ENCODE measurements around the gene SLC29A2. TPM values are rescaled to one million over a fixed set of nuclear protein-coding genes. Genes with fewer than 3 reads are reported as not detected.
"Not testable (repeated sequence)": the region's sequence is repeated elsewhere in the genome, so short reads cannot be mapped to it uniquely, and the experiment has no call there.

Gene SLC29A2
- total RNA-seq, 2 experiments from 2014 or later: 8.3 to 8.9 TPM

DNA sequence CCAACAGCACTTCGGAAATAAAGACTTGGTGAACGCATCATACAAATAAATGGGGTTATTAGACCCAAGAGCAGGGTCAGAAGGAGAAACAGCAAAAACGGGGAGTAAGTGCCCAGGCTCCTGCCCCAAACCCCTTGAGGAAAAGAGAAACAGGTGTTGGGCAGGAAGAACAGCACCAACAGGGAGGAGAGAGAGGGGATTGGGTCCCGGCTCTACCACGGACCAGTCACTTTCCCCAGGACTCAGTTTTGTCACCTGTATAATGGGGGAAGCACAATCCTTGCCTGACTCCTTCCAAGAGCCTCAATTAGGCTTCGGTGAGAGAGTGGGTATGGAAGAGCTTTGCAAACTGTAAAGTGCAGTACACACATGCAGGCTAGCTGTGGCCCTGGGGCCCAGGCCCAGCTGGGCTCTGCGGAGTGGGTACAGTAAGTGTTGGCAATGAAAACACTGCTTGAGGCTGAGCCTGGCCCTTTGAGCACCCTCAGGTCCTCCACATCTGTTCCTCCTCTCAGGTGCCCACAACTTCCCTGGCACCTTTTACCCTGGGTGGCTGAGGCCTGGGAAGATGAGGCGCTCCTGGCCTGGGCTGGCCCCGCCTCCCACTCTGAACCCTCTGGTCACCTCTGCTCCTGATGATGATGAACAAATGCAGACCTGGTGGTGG, 8.9 kb downstream of the SLC29A2 start:
- ChIA-PET CTCF (interaction anchor here (0.7 to 2.1 kb wide), 5 partner anchors 20 to 70 kb away, joined by 3 to 8 read pairs (median 3); no protein-coding TSS in a partner anchor), POLR2A (interaction anchor here (0.6 kb wide), 1 partner anchor 9 kb away, joined by 5 read pairs; the partner anchor contains the start of gene SLC29A2)
- Mint-ChIP-seq H3K4me3 (no peak overlapping the region), H3K36me3 (ENCODE audit: low read depth) (no peaks in the 10 kb centered on the region), H3K9me3 (no peaks in the 10 kb centered on the region), H3K27ac (no peak overlapping the region), H3K4me1 (no peaks in the 10 kb centered on the region), H3K27me3 (no peaks in the 10 kb centered on the region)
- no peak for DNase-seq

DNA sequence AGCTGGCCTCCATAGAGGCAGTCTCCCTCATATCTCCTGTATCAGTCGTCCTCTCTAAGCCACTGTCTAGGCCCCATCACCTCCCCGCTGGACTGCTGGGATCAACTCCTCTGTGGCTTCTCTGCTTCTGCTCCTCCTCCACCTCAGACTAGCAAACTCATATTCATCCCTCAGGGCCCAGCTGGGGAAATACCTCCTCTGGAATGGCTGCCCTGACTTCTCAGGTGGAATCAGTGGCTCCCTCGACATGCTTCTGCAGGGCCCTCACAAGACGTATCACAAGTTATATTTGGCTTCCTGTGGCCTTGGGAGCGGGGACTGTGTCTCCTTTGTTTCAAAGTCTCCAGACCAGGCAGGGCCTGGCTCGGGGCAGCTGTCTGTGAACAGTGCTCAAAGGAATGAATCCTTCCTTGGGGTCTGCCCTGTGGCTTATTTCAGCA, 10.0 kb downstream of the SLC29A2 start:
- H3K27ac Mint-ChIP-seq: no peak overlapping the region
- H3K4me1 Mint-ChIP-seq: no peaks in the 10 kb centered on the region
- no peaks in the 10 kb centered on the region for H3K36me3 Mint-ChIP-seq (ENCODE audit: low read depth)
- no peak for DNase-seq
- ChIA-PET POLR2A (no interaction called here), CTCF (interaction anchor here (1.4 kb wide), 1 partner anchor 50 kb away, joined by 4 read pairs; no protein-coding TSS in a partner anchor)
- H3K27me3 Mint-ChIP-seq: no peaks in the 10 kb centered on the region
- no peaks in the 10 kb centered on the region for H3K9me3 Mint-ChIP-seq
- H3K4me3 Mint-ChIP-seq: no peak overlapping the region

DNA sequence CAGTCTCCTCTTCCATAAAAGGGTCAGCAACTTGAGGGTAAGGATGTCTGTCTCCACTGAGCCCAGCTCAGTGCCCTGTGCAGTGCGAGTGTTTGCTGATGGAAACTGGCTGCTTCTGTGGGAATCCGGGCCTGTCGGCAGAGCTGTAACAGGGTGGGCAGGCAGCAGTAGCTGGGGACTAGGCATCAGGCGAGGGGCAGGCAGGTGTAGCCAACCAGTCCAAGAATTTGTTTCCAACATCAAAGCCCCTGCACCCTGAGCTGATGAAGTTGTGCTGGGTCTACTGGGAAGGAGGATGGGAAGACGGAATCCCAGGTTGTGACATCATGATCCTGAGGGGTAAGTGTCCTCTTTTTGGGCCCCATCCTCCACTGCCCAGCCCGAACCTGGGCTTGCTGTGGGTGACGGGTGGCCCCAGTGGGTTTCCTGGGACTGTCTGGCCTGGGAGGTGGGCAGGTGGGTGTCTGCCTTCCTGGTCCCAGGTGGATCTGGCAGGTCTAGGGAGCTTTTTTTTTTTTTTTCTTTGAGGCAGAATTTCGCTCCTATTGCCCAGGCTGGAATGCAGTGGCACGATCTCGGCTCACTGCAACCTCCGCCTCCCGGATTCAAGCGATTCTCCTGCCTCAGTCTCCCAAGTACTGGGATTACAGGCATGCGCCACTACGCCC, 11.0 kb downstream of the SLC29A2 start:
- Mint-ChIP-seq H3K36me3 (ENCODE audit: low read depth) (no peaks in the 10 kb centered on the region), H3K27me3 (no peaks in the 10 kb centered on the region), H3K4me3 (no peak overlapping the region), H3K4me1 (no peaks in the 10 kb centered on the region), H3K9me3 (no peaks in the 10 kb centered on the region), H3K27ac (no peak overlapping the region)
- POLR2A ChIA-PET: no interaction called here
- CTCF ChIA-PET: interaction anchor here (0.7 to 1.4 kb wide), 2 partner anchors 49 to 72 kb away, joined by 3 to 4 read pairs; partner anchors contain the start of gene YIF1A
- DNase-seq: no peak

DNA sequence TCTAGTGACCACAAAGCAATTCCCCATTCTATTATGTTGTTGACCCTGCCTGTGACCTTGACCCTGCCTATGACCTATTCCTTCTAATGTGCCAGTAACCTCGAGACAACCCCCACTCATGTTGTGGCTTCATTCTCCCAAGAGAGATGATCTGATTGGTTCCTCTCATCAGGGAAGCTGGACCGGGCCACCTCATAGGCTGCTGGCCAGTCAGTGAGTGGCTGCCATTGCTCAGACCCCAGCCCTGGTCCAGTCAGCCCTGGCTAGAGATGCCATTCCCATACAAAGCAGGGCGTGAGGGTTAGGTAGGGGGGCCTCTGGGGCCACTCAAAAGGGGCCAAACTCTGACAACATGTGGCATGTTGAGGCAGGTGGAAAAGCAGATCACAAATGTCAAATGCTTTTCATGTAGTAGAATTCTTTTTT, 11.9 kb downstream of the SLC29A2 start:
- H3K4me3 Mint-ChIP-seq: no peak overlapping the region
- H3K27me3 Mint-ChIP-seq: no peaks in the 10 kb centered on the region
- no peaks in the 10 kb centered on the region for H3K9me3 Mint-ChIP-seq
- ChIA-PET CTCF (no interaction called here), POLR2A (no interaction called here)
- no peak overlapping the region for H3K27ac Mint-ChIP-seq
- DNase-seq: no peak
- H3K36me3 Mint-ChIP-seq (ENCODE audit: low read depth): no peaks in the 10 kb centered on the region
- H3K4me1 Mint-ChIP-seq: no peaks in the 10 kb centered on the region

DNA sequence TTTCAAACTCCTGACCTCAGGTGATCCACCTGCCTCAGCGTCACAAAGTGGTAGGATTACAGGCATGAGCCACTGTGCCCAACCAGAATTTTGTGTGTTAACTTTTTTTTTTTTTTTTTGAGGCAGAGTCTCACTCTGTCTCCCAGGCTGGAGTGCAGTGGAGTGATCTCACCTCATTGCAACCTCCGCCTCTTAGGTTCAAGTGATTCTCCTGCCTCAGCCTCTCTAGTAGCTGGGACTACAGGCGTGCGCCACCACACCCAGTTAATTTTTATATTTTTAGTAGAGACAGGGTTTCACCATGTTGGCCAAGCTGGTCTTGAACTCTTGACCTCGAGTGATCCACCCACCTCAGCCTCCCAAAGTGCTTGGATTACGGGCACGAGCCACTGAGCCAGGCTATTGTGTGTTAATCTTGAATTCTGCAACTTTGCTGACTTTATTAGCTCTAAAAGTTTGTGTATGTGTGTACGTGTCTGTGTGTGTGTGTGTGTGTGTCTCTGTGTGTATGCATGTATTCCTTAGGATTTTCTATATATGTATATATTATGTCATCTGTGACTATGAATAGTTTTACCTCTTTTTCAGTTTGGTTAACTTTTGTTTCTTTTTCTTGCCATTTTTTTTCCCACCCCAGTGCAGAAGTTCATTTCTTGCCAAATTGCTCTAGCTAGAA, 20.9 kb downstream of the SLC29A2 start:
- CTCF ChIA-PET: interaction anchor here (0.6 to 1.3 kb wide), 5 partner anchors 14 to 306 kb away, joined by 3 to 4 read pairs (median 3); no protein-coding TSS in a partner anchor
- H3K4me1 Mint-ChIP-seq: peaks cover 24% of the 10 kb centered on the region
- H3K27ac Mint-ChIP-seq; H3K27me3 Mint-ChIP-seq; H3K36me3 Mint-ChIP-seq (ENCODE audit: low read depth); H3K4me3 Mint-ChIP-seq; H3K9me3 Mint-ChIP-seq; DNase-seq; POLR2A ChIA-PET: not testable (repeated sequence)

DNA sequence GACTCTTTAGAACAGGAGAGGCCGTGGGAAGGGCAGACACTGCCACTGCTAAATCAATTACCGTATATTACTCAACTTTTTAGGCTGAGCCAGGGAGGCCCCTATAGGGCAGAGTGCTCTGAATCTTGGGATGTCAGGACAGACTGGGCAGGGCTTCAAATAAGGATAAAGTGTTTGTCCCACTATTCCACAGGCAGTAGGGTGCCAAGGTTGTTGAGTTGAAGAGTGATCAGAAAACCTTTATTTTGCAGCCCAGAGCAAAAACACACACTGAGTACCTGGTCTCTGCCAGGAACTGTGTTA, 22.5 kb downstream of the SLC29A2 start:
- CTCF ChIA-PET: interaction anchor here (1.0 to 2.2 kb wide), 3 partner anchors 15 to 37 kb away, joined by 3 to 9 read pairs (median 3); no protein-coding TSS in a partner anchor
- Mint-ChIP-seq H3K27ac (no peak overlapping the region), H3K9me3 (no peaks in the 10 kb centered on the region), H3K4me3 (peak overlapping the region; percentile 34), H3K27me3 (peaks cover 4% of the 10 kb centered on the region), H3K36me3 (ENCODE audit: low read depth) (peaks cover 5% of the 10 kb centered on the region), H3K4me1 (peaks cover 38% of the 10 kb centered on the region)
- POLR2A ChIA-PET: no interaction called here
- no peak for DNase-seq

DNA sequence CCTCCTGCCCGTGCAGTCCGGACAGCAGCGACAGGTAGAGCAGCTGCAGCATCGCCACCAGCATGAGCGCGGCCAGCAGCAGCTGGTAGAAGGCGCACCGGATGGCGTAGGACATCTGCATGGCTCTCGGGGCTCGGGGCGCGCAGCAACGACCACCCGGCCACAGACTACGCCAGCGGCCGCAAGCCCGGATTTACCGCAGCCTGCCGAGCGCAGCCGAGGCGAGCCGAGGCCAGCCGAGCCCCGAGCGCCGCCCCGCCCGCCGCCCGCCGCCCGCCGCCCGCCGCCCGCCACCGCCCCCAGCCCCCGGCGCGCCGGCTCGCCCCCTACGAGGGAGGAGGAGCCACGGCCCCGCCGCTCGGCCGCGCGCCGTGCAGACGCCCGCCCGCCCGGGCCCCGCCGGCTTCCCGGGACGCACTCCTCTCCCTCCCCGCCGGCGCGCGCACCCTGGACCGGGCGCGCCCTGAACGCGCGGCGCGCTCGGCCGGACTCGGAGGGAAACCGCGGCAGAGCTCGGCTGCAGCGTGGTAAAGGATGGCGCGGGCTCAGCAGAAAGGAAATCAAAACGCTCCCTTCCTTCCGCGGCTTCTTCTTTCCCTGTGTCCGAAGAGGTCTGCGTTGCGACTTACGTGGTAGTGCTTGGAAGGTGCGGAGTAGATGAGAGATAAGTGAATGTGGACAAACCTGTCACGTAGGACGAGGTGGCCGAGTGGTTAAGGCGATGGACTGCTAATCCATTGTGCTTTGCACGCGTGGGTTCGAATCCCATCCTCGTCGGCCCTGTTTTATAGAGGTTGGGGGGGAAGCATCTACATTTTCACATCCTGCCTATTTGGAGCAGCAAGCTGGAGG, 23.9 kb downstream of the SLC29A2 start, which contains the start of gene B4GAT1:
Gene B4GAT1, minus strand, starts transcription at position 205 of the 852 bp plus-strand sequence. Its CDS starts 84 bp downstream, at position 121.
- ChIA-PET CTCF (interaction anchor here (0.8 to 2.2 kb wide), 6 partner anchors 9 to 193 kb away, joined by 3 to 9 read pairs (median 3); no protein-coding TSS in a partner anchor), POLR2A (no interaction called here)
- peak within 1 kb of the TSS; percentile 97 for H3K4me3 Mint-ChIP-seq
- H3K9me3 Mint-ChIP-seq: no peaks in the 10 kb centered on the region
- DNase-seq: peak; percentile 84
- H3K36me3 Mint-ChIP-seq (ENCODE audit: low read depth): peaks cover 8% of the 10 kb centered on the region
- H3K4me1 Mint-ChIP-seq: peaks cover 51% of the 10 kb centered on the region
- H3K27me3 Mint-ChIP-seq: peaks cover 4% of the 10 kb centered on the region
- H3K27ac Mint-ChIP-seq: peak within 1 kb of the TSS; percentile 96

DNA sequence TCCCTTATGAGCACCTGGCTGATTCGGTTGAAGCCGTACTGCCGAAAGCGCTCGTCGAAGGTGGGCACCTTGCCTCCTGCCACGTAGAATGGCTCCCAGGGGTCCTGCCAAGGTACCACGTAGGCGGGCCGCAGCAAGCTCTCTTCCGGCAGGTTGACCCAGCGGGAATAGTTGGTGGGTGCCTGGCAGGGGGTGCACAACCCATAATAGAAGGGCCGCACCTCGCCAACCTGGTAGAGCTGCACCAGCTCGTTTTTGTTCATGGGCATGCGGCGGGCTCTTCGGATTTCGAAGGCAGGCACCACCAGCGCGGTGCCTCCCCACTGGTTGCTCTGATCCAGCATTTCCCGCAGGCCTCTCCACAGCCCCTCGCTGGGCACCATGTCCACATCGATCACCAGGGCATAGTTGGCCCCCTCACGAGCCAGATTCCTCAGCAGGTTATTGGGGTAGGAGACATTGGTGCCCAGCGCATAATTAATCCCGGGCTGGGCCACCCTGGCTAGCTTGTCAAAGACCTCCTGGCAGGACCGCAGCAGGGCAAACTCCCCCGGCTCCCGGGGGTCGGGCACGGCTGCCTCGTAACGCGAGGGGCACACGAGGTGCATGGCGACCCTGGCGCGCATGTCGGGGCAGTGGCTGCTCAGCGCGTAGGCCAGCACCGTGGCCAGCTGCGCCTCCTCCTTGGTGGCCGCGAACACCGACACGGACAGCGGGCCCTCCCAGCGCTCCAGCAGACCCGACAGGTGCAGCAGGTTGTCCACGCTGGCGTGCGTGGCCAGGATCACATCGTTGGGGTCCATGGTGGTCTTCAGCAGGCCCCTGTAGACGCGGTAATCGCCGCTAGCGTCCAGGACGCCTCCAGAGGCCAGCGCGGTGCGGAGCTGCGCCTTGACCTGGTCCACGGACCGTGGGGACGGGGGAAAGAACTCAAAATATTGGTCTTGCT, 24.8 kb downstream of the SLC29A2 start:
- H3K4me3 Mint-ChIP-seq: peak overlapping the region; percentile 97
- H3K4me1 Mint-ChIP-seq: peaks cover 51% of the 10 kb centered on the region
- H3K36me3 Mint-ChIP-seq (ENCODE audit: low read depth): peaks cover 10% of the 10 kb centered on the region
- CTCF ChIA-PET: interaction anchor here (0.8 to 2.3 kb wide), 6 partner anchors 18 to 194 kb away, joined by 3 to 10 read pairs (median 4); no protein-coding TSS in a partner anchor
- no peaks in the 10 kb centered on the region for H3K9me3 Mint-ChIP-seq
- POLR2A ChIA-PET: interaction anchor here (0.6 kb wide), 1 partner anchor 926 kb away, joined by 9 read pairs; no protein-coding TSS in a partner anchor
- H3K27me3 Mint-ChIP-seq: peaks cover 4% of the 10 kb centered on the region
- peak overlapping the region; percentile 94 for H3K27ac Mint-ChIP-seq
- no peak for DNase-seq

DNA sequence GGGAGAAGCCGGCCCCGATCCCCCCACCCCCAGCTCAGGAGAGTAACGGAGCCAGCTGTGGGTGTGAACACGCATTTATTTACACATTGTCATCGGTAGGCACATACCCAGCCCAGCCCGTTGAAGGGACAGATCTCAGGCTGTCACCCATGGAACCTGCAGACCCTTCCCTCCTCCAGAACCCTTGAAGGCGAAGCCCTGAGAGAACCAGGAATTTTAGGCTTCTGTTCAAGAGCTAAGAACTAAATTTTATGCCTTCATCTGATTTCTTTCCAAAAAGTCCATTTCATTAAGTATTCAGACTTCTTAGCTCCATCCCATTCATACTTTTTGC, 26.3 kb downstream of the SLC29A2 start:
- H3K4me1 Mint-ChIP-seq: peaks cover 51% of the 10 kb centered on the region
- CTCF ChIA-PET: interaction anchor here (0.6 to 2.3 kb wide), 7 partner anchors 10 to 1862 kb away, joined by 3 to 10 read pairs (median 5); partner anchors contain the start of gene RIN1
- H3K36me3 Mint-ChIP-seq (ENCODE audit: low read depth): peaks cover 18% of the 10 kb centered on the region
- POLR2A ChIA-PET: no interaction called here
- peak overlapping the region; percentile 97 for H3K4me3 Mint-ChIP-seq
- no peak for DNase-seq
- peaks cover 4% of the 10 kb centered on the region for H3K27me3 Mint-ChIP-seq
- peak overlapping the region; percentile 94 for H3K27ac Mint-ChIP-seq
- H3K9me3 Mint-ChIP-seq: no peaks in the 10 kb centered on the region

DNA sequence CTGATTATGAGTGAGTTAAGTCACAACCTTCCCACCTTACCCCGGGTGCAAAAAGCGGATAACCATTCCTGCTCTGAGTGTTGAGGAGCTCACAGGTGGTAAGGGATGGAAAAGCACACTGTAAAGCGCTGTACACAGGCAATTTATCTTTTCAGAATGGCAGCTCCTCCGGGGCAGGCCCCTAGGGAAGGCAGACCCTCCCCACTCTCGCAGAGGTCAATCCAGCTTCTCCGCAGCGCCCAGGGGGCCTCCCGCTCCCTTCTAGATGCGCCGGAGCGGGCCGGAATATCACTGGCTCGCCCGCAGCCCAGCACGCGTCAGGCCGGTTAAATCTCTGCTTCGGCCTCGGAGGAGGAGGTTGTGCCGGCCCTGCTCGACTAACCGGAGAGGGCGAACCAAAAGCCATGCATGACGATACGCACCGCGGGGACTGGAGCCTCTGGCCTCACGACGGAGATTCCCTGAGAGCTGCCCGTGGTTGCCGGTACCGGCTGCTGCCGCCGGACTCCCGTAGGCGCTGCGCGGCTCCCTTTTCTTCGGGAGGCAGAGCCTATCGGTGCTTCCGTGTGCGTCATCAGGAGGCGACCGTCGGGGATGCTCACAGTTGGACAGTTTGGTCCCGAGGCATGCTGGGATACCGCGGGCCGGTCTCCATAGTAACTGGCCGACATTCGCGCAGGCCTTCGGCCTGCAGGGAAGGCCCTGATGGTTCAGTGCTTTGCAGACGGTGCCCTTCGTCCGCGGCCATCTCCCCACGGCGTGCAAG, 26.8 kb downstream of the SLC29A2 start, which contains the start of gene BRMS1:
Gene BRMS1, minus strand, starts transcription at position 555 of the 766 bp plus-strand sequence. CDS start 2,870 bp downstream, outside the sequence.
- peak; percentile 99 for DNase-seq
- H3K36me3 Mint-ChIP-seq (ENCODE audit: low read depth): peaks cover 18% of the 10 kb centered on the region
- peak within 1 kb of the TSS; percentile 97 for H3K4me3 Mint-ChIP-seq
- ChIA-PET CTCF (interaction anchor here (0.6 to 2.3 kb wide), 7 partner anchors 10 to 63 kb away, joined by 3 to 10 read pairs (median 5); partner anchors contain the start of gene RIN1), POLR2A (no interaction called here)
- H3K9me3 Mint-ChIP-seq: no peaks in the 10 kb centered on the region
- H3K4me1 Mint-ChIP-seq: peaks cover 51% of the 10 kb centered on the region
- H3K27me3 Mint-ChIP-seq: peaks cover 4% of the 10 kb centered on the region
- H3K27ac Mint-ChIP-seq: peak within 1 kb of the TSS; percentile 94

All from activated CD4-positive, alpha-beta T cell treated with anti-CD3 and anti-CD28 coated beads, Interleukin-2, amount 10 ng/mL, durations not matched to agents 7 days and 5 days (primary cell).